Osteocyte (in vitro differentiated cells): Measurements from ENCODE around the gene KCNQ5. TPM values are rescaled to one million over a fixed set of nuclear protein-coding genes. Genes with fewer than 3 reads are reported as not detected.

Source experiments
- DNase-seq: peaks from one replicate; pipeline ENCODE4 v3.0.0; 2021; ENCODE audit warnings: mixed read lengths; ENCODE audit not compliant: unreplicated experiment; ENCODE audit errors: extremely low spot score
- H3K27ac Mint-ChIP-seq: one replicate; pipeline ENCODE4 v1.8.0; 2021; ENCODE audit warnings: mild to moderate bottlenecking, mixed read lengths; ENCODE audit not compliant: unreplicated experiment
- H3K27me3 Mint-ChIP-seq: one replicate; pipeline ENCODE4 v1.8.0; 2021; ENCODE audit warnings: mixed read lengths; ENCODE audit not compliant: unreplicated experiment
- H3K36me3 Mint-ChIP-seq: one replicate; pipeline ENCODE4 v1.8.0; 2021; ENCODE audit warnings: mixed read lengths; ENCODE audit not compliant: unreplicated experiment
- H3K4me1 Mint-ChIP-seq: one replicate; pipeline ENCODE4 v1.8.0; 2021; ENCODE audit warnings: mixed read lengths; ENCODE audit not compliant: unreplicated experiment
- H3K4me3 Mint-ChIP-seq: one replicate; pipeline ENCODE4 v1.8.0; 2021; ENCODE audit warnings: mild to moderate bottlenecking, moderate library complexity, mixed read lengths; ENCODE audit not compliant: unreplicated experiment
- H3K9me3 Mint-ChIP-seq: one replicate; pipeline ENCODE4 v1.8.0; 2021; ENCODE audit warnings: mixed read lengths; ENCODE audit not compliant: unreplicated experiment
- CTCF ChIP-seq: fragments of 200-600 bp; sonication (generic); IDR thresholded peaks from 2 replicates; pipeline ENCODE4 v1.5.0; 2021; ENCODE audit warnings: antibody characterized with exemption, mild to moderate bottlenecking, moderate library complexity
- total RNA-seq: library from RNA; stranded (reverse); gene quantifications from 2 replicates; pipeline ENCODE4 v1.2.1, GENCODE V29; 2021

KCNQ5 gene
- total RNA-seq, 1 donor from 2014 or later: 7.2 TPM

- TF ChIP-seq CTCF: no peak
- Mint-ChIP-seq H3K36me3 (no peaks in the 10 kb centered on the region), H3K4me3 (no peak overlapping the region), H3K27me3 (peaks cover 8% of the 10 kb centered on the region), H3K9me3 (no peaks in the 10 kb centered on the region), H3K27ac (peak overlapping the region; percentile 8), H3K4me1 (peaks cover 20% of the 10 kb centered on the region)
- no peak for DNase-seq
Measured at GRCh38 chr6:72589096-72589495, 32.8 kb upstream of the KCNQ5 start.

- no peak for DNase-seq
- Mint-ChIP-seq H3K27ac (no peak overlapping the region), H3K4me3 (no peak overlapping the region), H3K36me3 (no peaks in the 10 kb centered on the region), H3K9me3 (peaks cover 4% of the 10 kb centered on the region), H3K4me1 (peaks cover 4% of the 10 kb centered on the region), H3K27me3 (peaks cover 17% of the 10 kb centered on the region)
- TF ChIP-seq CTCF: no peak
Measured at GRCh38 chr6:72595812-72596211, 26.1 kb upstream of the KCNQ5 start.

- peaks cover 19% of the 10 kb centered on the region for H3K4me1 Mint-ChIP-seq
- no peaks in the 10 kb centered on the region for H3K36me3 Mint-ChIP-seq
- peak; percentile 76 for TF ChIP-seq CTCF
- H3K27ac Mint-ChIP-seq: no peak overlapping the region
- H3K4me3 Mint-ChIP-seq: no peak overlapping the region
- no peaks in the 10 kb centered on the region for H3K9me3 Mint-ChIP-seq
- no peaks in the 10 kb centered on the region for H3K27me3 Mint-ChIP-seq
- DNase-seq: no peak
Measured at GRCh38 chr6:72616406-72617015, 5.4 kb upstream of the KCNQ5 start.

GRCh38 chr6:72617721-72618120, 4.1 kb upstream of the KCNQ5 start:
- Mint-ChIP-seq H3K4me3 (no peak overlapping the region), H3K27me3 (no peaks in the 10 kb centered on the region), H3K27ac (no peak overlapping the region), H3K4me1 (peaks cover 21% of the 10 kb centered on the region), H3K9me3 (no peaks in the 10 kb centered on the region), H3K36me3 (no peaks in the 10 kb centered on the region)
- TF ChIP-seq CTCF: no peak
- DNase-seq: no peak

- DNase-seq: no peak
- Mint-ChIP-seq H3K4me1 (peaks cover 31% of the 10 kb centered on the region), H3K27me3 (no peaks in the 10 kb centered on the region), H3K36me3 (no peaks in the 10 kb centered on the region), H3K4me3 (peak overlapping the region; percentile 76), H3K9me3 (no peaks in the 10 kb centered on the region), H3K27ac (peak overlapping the region; percentile 53)
- no peak for TF ChIP-seq CTCF
Measured at GRCh38 chr6:72619883-72620696, 1.8 kb upstream of the KCNQ5 start.
